ENCODE results near the gene WNT9A. TPM values are rescaled to one million over a fixed set of nuclear protein-coding genes. Genes with fewer than 3 reads are reported as not detected.

WNT9A gene
- total RNA-seq, 1 donor from 2014 or later, result 2.2 TPM

GRCh38 chr1:227941509-227942020, 6.2 kb downstream of the WNT9A start:
- no peak for DNase-seq (ENCODE audit: low spot score)

DNA sequence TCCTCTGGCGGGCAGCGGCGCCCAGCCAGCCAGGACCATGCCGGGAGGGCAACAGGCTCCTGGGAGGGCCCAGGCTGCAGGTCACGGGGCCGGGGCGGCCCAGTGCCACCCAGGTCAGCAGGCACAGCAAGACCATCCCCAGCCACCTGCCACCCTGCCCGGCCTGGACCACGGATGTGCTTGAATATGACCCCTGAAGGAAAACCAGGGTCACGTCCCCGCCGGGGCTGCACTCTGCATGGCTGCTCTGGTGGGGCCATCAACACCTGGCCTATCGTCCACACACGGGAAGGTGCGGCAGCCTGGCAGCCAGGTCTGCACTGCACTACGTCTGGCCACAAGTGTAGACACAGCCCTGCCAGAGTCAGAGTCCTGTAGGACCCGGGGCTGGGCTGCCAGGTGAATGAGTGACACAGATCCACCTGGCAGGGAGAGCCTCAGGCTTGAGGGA, 6.9 kb downstream of the WNT9A start:
- DNase-seq (ENCODE audit: low spot score), result no peak

- DNase-seq (ENCODE audit: low spot score), result no peak
Measured at GRCh38 chr1:227939791-227940771, 7.7 kb downstream of the WNT9A start.

DNA sequence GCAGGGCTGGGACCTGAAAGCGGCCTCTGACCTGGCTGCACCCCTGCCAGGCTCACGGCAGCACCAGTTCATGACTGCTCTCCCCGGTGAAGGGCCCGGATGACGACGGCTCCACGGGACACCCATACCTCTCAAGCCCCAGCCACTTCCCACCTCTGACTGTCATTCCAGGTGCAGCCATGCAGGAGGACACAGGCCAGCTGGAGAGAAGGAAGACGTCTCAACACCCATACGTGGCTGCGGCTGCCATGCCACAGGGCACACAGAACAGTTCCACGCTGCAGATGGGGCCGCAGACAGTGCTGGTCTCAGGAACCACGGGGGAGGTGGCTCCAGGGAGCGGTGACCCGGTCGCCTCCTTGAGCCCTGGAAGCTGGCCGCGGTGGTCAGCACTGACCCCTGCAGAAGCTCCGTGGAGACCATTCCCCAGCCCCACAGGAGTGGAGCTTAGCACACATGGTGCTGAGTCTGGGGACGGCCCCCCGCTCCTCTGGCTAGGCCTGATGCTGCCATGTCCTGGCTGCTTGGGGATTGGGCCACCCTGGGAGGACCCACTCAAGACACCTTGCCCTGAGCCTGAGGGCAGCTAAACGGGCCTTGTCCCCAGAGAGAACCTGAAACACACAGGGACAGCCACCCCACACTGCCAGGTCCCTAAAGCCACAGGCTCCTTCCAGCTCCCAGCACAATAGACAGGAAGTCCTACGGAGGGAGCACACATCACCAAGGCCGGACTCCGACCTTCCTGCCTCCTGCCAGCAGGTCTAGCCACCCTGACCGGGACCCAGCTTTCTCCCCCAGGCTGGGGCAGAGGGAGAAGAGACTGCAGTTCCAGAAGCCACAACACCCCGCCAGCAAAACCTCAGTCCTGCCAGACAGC, 8.6 kb downstream of the WNT9A start:
- no peak for DNase-seq (ENCODE audit: low spot score)

DNA sequence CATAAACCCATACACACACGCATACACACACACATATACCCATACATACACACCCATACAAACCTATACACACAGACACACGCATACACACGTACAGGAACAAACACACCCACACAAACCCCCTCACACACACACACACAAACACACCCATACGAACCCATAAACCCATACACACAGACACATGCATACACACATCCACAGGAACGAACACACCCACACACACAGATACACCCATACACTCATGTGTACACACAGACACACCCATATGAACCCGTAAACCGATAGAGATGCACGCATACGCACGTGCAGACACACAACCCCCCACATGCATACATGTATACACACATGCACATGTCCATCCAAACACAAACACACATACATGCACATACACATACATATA, 9.5 kb downstream of the WNT9A start:
- no peak for DNase-seq (ENCODE audit: low spot score)

- DNase-seq (ENCODE audit: low spot score), result no peak
Measured at GRCh38 chr1:227937838-227938145, 9.9 kb downstream of the WNT9A start.

DNA sequence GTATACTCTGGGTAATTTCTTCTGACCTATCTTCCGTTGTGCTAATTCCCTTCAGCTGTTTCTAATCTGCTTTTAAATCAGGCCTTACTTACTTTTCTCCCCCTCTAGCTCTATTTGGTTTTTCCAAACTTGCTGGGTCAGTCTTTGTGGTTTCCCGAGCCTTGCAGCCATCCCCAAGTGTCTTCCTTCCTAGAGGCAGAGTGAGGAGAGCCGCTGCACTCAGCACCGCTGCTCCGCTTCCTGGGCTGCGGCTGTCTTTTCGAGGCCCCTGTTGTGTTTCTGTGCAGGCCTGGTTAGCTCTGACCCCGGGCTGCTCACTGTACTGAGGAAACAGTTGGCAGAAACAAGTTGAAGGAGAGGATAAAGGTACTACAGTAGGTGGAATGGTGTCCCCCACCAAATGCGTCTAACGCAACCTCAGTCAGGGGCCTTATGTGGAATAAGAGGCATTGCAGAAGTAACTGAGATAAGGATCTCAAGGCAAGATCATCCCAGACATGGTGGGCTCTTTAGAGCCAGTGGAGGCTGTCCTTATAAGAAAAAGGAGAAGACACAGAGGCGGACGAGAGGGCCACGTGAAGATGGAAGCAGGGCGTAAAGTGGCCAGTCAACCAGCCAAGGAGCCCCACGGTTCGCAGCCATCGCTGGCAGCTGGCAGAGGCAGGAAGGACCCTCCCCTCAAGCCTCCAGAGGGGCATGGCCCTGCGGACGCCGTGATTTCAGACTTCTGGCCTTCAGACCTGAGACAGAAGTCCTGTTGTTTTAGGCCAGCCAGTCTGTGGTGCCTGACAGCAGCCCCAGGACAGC, 10.5 kb downstream of the WNT9A start:
- no peak for DNase-seq (ENCODE audit: low spot score)

GRCh38 chr1:227935826-227936225, 11.9 kb downstream of the WNT9A start:
- DNase-seq (ENCODE audit: low spot score), result no peak

- no peak for DNase-seq (ENCODE audit: low spot score)
Measured at GRCh38 chr1:227934476-227935313, 13.0 kb downstream of the WNT9A start.

DNA sequence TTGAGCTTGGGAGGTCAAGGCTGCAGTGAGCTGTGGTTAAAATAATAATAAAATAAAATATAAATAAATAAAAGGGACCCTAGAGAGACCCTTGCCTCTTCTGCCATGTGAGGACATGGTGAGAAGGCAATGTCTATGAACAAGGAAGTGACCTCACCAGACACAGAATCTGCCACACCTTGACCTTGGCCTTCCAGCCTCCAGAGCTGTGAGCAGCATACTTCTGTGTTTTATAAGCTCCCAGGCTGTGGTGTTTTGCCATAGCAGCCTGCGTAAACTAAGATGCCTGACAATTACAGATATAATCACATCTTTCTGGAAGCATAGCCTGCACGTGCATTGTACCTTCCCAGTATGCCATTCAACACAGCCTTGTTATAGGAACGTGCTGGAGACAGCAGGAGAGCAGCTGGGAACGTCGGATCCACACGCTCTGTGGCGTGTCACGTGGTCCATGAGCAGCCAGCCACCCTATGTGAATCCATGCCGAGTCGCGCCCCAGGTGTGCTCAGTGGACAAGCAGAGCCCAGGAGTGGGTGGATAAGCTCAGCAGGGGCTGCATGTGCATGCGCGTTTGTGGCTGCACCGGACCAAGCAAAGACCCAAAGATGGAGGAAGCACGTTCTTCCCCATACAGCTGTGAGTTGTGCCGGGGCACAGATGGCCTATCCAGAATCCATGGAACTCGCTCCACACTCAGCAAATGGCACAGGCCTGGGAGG, 17.8 kb downstream of the WNT9A start:
- DNase-seq (ENCODE audit: low spot score), result no peak

DNA sequence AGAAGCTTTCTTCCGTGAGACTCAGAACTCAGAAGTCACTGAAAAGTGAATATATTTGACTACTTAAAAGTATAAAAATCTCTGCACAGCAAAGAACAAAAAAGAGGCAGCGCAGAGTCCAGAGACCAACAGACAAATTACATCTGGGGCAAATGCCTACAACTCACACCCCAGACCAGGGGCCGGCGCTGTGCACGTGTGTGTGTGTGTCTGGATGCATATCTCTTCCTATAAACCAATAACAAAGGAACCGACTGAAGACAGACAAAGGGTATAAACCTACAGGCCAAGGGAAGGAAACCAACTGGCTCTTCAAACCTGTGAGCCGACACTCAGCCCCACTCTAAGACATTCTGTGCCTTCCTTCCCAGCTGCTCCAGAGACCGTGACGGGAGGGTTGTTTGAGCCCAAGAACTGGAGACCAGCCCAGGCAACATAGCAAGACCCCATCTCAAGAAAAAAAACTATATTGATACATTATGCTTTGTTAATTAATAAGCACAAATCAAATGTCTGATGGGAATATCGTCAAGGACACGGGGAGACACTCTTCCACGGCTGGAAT, 18.8 kb downstream of the WNT9A start:
- DNase-seq (ENCODE audit: low spot score), result no peak

DNA sequence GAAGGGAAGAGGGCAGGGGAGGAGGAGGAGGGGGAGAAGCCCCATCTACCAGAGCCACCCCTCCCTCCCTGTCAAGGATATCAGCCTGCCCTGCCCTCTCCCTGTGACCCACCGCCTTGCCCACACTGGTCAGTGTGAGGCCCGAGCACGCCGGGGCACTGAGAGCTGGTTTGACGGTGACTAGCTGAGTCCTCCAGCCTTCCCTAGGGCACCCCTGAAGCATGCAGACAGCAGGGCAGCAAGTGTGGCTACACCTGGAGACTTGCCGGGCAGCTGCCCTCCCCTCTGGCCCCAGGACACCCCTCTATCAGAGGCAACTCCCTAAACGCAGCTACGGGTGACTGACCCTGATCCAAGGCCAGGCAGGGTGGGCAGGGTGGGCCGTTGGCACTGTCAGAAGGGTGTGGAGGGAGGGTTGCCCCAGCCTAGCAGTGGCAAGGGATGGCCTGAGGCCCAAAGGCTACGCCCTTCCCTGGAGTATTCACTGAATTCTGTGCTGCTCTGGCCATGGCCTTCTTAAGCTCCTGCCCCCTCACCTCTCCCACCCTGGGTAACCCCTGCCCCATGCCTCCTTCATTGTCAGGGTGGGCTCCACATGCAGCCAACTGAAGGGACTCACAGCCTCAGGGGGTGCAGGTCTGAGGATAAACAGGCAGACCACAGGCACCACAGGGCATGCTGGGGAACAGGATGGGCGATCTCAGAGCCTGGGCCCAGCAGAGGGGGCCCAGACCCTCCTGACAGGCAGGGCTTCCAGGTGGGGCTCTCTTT, 19.6 kb downstream of the WNT9A start:
- no peak for DNase-seq (ENCODE audit: low spot score)

DNA sequence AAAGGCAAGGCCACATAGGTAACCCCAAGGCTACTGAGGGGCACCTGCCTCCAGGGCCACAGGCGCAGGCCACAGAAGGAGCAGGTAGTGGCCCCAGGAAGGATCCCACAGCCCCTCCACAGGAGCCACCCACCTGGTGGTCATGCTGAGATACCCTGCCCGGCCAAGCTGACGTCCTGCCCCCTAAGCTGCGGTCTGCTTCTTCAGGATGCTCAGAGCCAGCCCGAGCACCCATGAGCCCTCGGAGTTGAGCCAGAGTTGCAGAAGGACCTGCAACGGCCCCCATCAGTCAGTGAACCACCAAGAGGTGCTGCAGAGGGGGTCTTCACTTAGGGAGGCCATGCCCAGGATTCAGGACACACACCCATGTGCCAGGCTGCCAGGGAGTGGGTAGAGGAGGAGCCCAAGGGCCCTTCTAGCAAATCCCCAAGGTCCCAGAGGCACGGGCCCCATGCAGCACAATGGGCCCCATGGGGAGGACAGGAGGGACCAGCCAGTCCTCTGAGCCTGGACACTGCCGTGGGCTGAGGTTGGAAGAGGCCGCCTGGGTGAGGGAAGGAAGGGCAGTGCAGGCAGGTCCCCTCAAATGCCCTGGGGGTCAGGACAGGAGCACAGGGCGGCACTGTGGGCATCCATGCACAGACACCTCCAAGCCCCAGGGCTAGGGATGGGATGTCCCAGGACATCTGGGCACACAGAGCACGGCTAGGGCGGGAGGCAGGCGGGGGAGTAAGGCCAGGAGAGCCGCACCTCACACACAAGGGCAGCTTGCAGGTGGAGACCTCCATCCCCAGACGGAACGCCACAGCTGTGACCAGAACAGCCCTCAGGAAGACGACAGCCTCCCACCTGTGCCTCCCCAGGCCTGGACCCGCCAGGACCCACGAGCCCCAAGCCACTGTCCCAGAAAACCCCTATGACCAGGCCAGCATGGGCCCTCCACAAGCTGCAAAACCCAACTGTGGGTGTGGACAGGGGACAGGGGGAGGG, 20.5 kb downstream of the WNT9A start:
- no peak for DNase-seq (ENCODE audit: low spot score)

DNA sequence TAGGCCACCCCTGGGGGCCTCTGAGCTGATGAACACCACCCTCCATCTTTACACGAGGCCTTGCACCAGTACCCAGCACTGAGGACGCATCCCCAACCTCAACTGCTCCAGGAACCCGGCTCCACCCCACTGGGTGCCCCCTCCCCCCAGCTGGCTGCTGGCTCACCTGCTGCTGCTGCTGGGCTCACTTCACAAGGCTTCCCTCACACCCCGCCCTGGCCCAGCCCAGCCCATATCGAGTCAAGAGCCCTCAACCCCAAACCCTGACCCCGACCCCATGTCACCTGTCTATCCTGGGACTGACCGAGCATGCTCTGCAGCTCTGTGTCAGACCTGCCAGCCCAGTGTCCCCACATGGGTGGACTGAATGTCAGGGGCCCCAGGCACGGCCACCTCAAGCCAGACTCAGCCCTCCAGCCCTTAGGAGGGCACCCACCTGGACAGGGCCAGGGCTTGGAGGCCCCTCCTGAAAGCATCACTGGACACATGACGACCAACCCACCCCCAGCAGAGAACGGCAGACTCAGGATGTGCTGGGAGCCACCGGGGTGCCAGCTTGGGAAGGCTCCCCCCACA, 21.4 kb downstream of the WNT9A start:
- no peak for DNase-seq (ENCODE audit: low spot score)

- DNase-seq (ENCODE audit: low spot score), result no peak
Measured at GRCh38 chr1:227925582-227926198, 22.0 kb downstream of the WNT9A start.

- no peak for DNase-seq (ENCODE audit: low spot score)
Measured at GRCh38 chr1:227924833-227925574, 22.7 kb downstream of the WNT9A start.

All from mucosa of gallbladder (tissue), 1 donor.